Stimulated activated CD4-positive, alpha-beta T cell treated with anti-CD3 and anti-CD28 coated beads, Interleukin-4, amount 100 ng/mL, for 1 hour (primary cell): ENCODE results near the gene DENND1B.

Source experiments
- DNase-seq: peaks from one replicate; pipeline ENCODE4 v3.0.0-alpha.2; 2020

DENND1B gene

DNA sequence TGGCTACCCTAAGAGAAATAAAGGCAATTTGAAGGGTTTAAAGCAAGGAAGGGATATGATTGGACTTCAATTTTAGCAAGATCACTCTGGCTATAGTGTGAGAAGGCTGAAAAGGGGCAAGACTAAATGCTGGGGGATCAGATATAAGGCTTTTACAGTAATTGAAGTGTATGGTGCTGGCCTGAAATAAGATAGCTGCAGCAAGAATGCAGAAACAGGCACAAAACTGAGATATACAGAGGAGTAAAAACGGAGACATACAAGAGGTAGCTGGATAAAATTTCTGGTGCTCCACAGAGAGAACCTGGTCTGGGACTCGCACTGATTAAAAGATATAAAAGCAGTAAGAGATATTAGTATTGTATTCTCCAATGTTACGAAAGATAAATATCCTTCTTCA is 92.0 kb downstream of the DENND1B start:
- no peak for DNase-seq

DNA sequence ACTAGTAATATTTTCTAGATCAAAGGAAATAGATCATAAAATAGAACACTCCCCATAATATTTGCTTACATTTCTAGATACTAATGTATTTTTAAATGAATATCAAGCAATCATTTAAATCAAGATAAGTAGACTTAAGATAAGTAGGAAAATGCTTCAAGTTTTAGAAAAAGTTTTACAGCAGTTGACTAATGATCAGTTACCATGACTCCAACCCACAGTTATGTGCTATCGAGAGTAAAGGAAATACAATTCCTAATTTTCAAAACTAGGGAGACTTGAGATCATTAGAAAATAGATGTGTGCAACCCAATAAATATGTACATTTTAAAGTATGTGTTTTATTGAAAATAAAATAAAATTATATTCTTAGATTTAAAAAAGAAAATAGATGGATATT is 95.0 kb downstream of the DENND1B start:
- DNase-seq: no peak

DNA sequence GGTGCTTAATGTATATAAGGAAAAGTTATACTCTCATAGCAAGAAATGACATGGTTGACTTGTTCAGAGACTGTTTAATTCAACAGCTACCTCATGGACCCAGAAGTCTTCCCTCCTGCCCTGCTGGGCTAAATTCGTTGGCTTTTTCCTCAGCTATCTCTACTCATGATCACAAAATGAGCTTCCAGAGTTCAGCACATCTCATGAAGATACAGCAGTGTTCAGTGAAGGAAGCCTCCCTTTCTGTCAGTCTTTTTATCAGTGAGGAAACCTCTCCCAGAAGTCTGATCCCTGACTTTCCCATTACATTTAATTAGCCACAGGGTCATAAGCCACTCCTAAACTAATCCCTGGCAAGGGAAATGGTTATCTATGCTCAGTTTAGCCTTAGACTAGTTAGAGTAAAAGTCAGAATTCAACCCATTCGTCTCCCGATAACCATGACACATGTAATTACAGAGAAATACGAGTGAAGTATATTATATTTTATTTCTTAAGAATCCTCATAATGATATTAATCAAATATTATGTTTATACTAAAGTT is 97.5 kb downstream of the DENND1B start:
- DNase-seq: no peak

DNA sequence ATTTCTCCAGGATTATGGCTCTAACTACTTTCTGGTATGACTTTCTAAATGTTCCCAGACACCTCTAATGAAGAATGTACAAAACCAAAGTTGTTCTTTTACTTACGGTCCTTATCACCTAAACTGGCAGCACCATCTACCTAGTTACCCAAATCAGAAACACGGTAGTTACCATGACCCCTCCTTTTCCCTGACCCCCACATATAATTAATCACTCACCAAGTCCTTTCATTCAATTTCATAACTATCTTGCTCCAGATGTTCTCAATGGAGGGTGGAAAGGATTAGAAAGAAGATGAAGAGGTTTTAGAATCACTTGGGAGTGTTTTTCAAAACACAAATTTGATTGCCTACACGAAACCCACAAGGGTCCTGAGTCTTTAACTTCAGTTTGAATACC is 98.0 kb downstream of the DENND1B start:
- no peak for DNase-seq

DNA sequence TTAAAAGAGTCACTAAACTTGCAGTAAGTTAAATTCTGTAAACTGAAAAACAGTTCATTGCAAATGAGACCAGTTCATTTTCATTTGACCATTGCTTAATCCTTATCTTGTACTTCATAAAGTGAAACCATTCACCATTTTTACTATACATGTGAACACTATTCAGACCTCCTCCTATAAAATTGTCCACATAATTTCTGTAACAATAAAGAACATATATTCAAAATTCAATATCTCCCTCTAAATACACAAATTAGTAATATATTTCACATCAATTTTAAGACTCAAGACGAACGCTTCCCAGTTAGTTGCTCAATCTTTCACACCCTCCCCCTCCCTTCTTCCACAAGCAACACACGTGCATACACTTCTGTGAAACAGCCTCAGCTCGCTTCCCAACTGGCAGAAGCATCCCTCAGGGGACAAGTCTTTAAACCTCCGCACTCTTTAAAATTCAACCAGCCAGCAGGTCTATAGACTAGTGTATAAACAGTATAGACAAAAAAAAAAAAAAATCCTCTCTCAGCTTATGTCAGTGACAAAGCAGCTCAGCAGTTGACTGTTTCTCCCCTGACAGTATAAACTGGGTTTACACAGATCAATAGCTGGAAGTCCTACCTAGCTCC is 99.6 kb downstream of the DENND1B start:
- no peak for DNase-seq

DNA sequence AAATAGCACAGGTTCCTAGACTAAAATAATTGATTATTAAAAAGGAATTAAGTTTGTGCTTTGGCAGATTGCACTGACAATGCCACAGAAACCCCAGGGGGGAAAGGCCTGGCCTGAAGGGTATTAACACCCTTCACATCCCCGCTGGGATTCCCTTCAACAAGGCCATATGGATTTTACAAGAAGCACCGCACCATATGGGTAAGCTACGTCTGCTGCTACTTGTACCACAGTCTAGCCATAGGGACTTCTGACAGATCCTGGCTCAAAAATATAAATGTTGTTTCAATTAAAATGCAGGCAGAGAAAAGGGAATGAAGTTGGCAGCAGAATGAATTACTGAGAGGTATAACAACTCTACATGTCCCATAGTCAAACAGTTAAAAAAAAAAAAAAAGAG is 101.0 kb downstream of the DENND1B start:
- no peak for DNase-seq

DNA sequence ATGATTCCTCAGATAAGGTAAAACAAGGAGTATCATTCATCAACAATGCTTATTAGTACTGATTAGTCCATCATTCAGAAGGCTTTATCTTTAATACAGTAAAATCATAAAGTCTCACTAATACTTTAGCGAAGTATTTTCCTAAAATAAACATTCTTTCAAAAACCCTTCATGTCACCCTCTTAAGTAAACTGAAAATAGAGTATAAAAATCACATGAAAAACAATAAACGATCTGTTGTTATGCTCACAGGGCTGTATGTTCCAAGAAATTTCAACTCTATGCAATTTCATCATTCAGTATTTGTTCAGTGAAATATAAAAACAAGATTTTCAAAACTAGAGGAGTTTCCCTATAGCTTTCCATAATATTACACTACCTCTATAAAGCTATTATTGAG is 102.0 kb downstream of the DENND1B start:
- no peak for DNase-seq

DNA sequence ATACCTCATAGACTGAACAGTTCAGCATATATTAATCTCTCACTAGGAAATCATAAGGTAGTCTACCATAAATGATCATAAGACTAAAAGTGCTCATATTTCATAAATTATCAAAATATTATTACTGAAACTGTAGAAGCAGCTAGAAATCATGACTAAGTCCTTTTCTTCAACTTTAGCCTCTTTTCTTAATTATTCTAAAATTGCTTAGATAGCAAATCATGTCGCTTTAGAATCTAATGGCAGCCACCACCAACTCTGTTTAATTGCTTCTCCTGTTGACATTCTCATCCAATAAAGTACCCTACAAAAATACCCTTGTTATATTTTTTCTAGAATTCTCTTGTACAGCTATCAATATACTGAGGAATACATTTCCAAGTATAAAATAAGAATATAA is 102.9 kb downstream of the DENND1B start:
- DNase-seq: no peak

DNA sequence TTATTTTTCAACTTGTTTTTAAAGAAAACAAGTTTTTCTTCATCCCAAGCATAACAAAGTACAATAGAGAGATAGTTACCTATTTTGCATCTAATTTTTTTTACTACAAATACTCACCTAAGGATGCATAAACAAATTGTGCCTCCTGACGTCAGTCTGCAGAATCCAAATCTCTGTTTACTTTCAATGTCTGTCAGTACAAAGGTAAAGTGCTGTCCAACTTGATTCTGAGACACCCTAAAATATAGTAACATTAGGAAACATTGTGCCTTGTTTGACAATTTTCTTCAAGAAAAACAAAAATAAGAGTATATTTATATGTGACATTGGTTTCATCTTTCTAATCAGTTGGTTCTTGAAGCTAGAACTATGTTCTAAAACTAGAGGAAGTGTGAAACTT is 103.4 kb downstream of the DENND1B start:
- no peak for DNase-seq

DNA sequence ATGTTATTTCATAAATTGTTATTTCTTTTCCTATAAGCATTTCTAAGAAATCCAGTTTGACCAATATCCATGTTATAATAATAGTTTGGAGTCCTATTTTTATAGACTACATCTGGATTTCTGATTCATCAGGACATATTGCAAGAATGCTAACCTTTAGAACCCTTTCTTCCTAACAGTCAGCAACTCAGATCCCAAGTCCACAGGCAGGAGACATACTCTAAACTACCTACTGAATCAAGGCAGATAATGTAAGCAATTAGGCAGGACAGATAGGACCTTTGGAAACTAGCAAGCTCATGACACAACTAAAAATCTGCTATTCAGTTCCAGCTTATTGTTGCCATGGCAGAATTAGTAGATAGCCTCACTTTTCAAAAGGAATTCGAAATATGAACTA is 104.1 kb downstream of the DENND1B start:
- no peak for DNase-seq

DNA sequence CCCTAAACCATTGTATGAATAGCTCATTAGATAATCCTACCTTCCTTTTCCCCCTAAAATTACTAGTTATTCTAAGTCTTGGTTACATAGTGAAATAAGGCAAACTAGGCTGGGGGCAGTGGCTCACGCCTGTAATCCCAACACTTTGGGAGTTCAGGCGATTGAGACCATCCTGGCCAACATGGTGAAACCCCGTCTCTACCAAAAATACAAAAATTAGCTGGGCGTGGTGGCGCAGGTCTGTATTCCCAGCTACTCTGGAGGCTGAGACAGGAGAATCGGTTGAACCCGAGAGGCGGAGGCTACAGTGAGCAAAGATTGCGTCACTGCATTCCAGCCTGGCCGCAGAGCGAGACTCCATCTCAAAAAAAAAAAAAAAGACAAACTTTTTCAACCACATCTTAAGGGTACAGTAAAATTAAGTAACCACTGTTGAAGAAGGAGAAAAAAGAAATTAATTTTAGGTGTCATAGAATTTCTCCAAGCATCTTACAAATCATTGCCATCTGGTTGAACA is 108.5 kb downstream of the DENND1B start:
- no peak for DNase-seq

DNA sequence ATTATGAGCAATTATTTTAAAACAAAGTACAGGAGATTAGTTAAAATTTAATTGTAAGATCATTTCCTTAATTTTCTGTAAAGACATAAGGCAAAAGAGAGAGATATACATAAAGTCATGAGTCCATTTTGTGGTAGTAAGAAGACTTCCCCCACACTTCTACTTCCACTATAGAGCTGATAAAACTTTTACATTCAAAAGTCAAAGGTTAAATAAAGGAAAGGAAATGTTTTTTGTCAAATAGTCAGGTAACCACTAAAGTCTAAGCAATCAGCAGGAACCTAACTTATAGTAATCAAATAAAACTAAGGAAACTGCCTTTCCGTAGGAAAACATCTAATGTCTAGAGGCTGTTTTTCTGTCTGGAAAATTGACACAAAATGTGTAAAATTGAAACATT is 110.9 kb downstream of the DENND1B start:
- no peak for DNase-seq

DNA sequence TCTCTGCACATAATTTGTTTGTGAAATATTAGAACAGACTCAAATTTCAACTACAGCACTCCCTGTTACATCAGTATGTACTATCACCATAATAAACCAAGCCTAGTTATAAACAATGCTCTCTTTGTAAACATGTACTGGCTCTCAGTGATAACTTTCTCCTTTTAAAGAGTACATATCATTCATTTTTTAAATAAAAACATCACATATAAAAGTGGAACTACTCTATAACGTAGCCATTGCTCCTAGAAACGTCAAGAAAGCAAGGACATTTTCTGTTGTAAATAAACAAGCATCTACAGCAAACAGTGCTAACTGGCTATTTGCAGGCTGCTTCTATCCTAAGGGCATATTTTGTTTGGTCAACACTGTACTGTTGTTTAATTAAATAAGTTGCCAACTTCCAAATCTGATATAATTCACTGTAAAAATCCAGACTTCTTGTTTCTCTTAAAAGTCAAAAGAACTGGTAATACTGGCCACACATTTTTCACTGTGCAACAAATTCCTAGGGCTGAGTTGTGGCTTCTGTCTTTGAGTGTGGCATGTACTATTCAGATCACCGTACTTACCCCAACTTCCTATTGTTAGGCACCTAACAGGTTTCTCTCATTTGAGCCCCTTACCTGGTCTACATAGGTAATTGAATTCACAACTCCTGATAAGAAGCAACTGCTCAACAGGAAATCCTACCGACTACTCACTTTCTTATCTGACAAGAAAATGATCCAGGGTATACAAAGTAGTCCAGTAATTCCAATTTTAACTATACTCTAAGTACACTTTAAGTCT is 111.9 kb downstream of the DENND1B start:
- no peak for DNase-seq

DNA sequence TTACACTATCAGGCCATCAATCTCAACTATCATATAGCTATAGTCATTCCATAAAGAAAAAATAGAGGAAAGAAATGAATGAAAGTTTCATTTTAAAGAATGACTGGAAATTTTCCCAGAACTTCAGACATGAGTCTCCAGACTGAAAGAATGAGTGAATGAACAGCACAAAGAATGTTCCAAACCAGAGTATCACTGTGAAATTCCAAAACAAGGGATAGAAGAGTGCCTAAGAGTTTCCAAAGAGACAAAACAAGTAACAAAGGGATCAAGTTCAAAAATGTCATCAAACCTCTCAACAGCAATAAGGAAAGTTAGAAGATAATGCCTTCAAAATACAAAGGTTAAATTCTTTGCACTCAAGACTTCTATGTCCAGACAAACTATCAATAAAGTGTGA is 114.9 kb downstream of the DENND1B start:
- DNase-seq: no peak

DNA sequence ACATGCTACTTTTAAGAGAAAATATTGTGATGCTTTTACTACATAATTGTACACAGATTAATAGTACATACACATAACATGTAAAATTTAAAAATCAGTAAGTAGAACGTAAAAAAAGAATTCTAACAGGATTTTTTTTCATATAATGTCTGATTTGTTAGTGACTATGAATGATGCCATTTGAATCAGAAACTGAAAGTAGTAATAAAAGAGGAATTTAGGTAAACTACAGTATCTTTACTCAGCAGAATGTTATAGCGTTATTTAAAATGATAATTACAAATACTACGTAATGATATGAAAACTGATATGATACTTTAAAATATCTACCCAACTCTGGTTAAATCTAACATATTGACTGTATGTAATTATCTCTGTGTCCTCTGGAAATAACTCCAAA is 116.1 kb downstream of the DENND1B start:
- DNase-seq: no peak

DNA sequence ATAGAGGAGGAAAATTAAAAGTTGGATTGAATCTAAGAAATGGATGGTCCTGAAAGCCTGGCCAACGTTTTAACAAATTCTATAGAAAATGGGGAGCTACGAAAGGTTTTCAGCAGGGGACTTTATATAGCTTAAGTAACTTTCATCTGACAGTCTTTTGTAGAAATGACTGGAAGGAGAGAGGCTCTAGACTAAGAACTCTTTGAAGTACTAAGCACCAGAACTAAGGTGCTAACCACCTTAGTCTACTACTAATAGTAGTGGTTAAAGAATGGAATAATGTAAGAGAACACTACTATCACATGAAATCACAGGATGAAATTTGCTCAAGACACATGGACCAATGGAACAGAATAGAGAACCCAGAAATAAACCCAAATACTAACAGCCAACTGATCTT is 126.1 kb downstream of the DENND1B start:
- DNase-seq: no peak

DNA sequence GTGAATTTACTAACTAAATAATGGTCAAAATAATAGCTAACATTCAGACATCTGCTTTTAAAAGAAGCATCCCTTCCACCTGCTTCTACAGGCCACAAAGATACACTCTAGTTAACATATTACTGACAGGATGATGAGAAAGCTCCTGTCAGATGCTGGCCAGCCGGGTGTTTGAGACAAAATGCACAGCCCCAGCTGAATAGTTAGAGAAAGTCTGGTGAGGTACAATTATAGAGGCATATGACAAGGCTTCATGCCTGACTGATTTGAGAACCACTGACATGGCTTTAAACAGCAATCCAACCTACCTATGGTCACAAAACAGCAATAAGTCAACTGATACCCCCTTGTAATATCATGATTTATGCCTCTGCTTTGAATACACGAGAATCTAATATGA is 137.0 kb downstream of the DENND1B start:
- DNase-seq: no peak

DNA sequence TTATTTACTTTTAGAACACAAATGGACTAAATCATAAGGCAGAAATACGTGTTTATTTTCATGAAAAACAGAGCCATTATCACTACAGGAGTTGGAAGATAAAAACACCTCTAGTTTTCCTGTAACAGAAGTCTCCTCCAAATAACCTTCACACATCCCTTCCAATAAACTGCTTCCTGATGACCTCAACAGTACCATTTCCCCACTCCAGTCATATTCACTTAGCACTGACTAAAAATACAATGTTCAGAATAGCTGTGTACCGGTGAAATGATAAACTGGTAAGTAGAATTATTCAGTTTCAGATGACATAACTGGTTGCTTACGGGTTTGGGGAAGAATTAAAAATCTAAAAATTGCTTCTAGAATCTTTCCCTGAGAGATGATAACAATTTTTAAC is 137.9 kb downstream of the DENND1B start:
- DNase-seq: no peak

DNA sequence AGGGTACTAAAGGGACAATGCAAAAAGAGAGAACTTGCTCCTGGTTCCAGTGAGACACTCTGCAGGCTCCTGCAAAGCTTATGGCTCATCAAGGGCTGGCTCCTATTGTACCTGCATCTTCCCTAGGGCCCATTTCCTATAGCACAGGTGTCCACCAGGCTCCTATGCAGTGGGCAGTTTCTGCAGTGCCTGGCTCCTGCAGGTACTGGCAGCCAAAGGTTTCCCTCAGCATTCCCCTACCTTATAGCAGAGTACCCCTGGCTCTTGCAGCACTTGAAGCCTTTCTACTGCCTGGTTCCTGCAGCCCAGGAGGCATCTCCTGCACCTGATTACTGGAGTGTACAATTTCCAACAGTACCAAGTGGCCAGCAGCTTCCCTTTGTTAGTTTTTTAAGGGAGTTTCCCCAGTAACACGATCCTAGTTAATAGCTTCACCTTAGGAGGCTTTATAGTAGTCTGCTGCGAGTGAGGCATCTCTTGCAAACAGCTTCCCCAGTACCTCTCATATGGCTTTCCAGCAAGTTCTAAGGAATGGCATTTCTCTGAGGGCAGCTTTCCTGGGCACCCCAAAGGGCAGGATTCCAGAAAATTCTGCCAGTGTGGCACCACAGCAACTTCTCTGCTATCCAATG is 141.7 kb downstream of the DENND1B start:
- DNase-seq: no peak

DNA sequence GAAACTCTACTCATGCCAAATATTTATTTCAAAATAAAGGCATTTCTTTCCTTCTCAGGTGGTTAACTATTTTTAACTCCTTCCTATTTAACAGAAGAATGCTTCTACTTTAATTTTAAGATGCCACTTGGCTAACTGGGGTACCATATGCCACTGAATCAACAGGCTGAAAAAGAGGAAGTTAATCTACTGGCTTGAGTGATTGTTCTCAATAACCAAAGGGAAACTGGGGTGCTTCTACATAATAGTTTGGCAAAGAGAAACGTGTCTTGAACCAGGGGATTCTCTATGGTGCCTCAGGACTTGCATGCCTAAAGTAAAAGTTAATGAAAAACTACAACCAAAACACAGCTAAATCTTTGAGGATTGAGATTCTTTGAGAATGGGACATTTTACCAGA is 142.6 kb downstream of the DENND1B start:
- no peak for DNase-seq

DNA sequence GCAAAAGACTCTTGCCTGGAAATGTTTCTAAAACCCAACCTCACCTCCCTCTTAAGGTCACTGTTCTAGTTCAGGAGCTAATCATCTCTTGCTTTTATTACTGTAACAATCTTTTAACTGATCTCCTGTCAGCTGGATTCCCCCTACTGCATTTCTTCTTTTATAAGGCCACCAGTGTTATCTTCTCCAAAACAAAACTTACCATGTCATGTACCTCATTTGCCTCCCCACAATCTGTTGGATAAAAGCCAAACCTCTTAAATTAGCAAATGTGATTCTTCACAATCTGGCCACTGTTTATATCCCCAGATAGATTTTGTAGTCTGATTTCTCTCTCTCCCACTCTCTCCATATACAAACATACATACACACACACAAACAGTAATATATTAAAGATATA is 143.3 kb downstream of the DENND1B start:
- no peak for DNase-seq

DNA sequence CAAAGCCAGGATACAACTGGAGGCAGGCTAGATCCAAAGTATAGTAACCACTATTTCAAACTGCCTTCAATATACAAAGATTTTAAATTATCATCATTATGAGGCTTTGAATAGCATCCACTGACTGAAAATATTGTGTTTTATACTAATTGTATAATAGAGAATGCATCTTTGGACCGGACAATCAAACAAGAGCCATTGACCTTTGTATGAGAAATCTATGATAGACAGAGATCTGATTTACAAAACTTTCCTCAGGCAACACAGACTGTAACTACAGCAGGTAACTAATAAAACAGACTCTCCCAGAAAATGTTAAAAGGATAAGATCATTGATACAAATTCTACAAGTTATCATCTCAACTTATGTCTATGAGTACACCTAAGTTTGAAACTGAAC is 152.9 kb downstream of the DENND1B start:
- DNase-seq: no peak

DNA sequence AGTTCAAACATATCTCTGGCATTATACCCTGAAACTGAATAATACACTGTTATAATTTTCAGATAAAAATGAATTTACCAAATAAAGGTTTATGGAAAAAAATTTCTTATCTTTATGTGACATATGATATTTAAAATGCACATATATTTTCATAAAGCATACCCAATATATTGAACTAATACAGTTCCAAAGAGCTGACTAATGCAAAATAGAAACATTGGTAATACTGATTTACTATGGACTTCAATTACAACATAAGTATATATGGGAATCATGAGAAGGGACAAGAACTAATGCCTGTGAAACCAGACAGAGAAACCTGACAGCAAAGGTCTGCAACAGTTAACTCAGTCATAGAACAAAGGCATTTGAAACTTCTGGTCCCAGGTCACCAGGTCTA is 153.5 kb downstream of the DENND1B start:
- DNase-seq: no peak

DNA sequence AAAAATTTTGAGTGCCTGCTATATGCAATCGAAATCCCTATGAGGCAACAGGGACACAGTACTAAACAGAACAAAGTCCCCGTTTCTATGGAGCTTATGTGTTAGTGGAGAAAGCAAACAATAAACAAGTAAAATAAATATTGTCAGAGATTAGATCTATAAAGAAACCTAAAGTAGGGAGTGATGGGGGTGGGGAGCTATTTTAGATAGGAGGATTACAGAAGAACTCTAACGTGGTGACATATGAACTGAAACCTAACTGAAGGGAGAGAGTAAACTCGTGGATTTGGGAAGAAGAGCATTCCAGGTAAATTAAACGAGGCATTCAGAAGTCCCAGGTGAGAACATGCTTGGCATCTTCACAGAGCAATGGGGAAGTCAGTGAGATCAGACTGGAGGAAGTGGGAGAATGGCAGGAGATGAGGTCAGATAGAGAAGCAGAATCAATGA is 154.5 kb downstream of the DENND1B start:
- DNase-seq: no peak
